GM19239 (cell line): ENCODE results near the gene DGKA.
"Not testable (repeated sequence)": the region's sequence is repeated elsewhere in the genome, so short reads cannot be mapped to it uniquely, and the experiment has no call there.

Source experiments
- DNase-seq: peaks from one replicate; pipeline ENCODE4 v3.0.0; 2011; ENCODE audit warnings: low spot score; ENCODE audit not compliant: insufficient read length
- FAIRE-seq: peaks from 2 replicates; lab custom pipeline; 2011; peaks lifted over from hg19 to GRCh38; lab: Jason Lieb, UNC

DGKA gene

DNA sequence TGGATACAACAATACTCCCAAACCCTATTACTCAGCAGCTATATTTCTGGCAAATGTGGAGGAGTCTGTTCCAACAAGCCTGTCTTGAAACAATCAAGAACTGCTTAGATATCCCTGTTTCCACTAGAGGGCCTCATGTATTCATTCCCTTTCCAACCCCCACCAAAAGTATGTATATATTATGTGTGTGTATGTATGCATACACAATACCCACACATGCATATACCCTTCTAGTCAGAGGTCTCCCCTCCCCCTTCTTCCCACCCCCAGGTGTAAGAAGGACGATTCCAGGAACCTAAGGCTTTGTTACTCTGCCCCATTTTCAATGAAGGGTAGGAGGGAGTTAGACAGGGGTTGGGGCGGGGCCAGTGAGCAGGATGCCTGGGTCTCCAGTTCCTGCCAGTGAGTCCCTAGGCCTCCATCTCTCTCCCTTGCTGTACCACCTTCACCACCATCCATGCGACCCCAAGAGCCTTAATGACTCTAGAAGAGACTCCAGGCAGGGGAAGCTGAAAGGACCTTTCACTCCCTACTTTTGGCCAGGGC lies at the start of gene DGKA:
DGKA (plus strand) TSS at position 392 of the 546 bp plus-strand sequence. CDS start 5,342 bp downstream, outside the sequence.
- FAIRE-seq (peak; percentile 78), DNase-seq (peak; percentile 61)

DNA sequence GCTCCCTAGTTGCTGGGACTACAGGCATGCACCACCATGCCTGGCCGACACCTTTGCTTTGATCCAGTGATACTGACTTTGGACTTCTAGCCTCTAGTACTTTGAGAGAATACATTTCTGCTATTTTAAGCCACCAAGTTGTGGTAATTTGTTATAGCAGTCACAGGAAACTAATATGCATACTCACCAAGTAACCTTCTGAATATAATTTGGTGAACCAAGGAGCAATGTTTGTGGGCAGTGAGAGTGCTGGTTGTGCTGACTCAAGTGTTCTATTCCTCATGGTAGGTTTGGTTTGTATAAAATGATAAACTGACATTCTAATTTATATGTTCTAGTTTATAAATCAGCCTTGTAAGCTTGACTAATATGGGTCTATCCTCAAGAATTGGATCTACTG lies 45.8 kb upstream of the DGKA start:
- FAIRE-seq (no peak), DNase-seq (no peak)

DNA sequence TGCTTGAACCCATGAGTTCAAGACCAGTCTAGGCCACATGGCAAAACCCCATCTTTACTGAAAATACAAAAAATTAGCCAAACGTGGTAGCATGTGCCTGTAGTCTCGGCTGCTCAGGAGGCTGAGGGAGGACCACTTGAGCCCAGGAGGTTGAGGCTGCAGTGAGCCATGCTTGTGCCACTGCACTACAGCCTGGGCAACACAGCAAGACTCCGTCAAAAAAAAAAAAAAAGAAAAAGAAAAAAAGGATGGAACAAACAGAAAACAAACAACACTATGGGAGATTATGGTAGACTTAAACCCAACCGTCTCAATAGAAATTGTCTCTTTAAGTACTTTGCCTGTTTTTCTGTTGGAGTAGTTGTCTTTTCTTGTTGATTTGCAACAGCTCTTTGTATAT lies 39.7 kb upstream of the DGKA start:
- DNase-seq = no peak
- FAIRE-seq = no peak

- FAIRE-seq (no peak), DNase-seq (no peak)
Observed at GRCh38 chr12:55893723-55894122, 37.2 kb upstream of the DGKA start.

DNA sequence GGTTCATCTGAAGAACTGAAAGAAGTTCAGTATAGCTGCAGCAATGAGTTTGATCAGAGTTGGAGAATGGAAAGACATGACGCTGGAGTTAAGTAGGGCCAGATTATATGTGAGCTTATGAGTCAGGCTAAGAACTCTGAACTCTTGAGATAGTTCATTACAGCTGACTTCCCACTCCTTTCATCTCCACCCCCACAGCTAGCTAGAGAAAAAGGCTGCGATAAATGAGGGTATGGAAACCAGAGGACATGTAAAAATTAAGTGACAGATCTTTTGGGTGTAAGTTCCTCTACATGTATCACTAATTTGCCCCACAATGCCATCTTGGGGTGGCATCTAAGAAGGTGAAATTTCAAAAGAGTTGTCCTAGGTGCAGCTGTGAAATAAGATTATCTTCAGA lies 31.9 kb upstream of the DGKA start:
- no peak for FAIRE-seq
- DNase-seq = no peak

GRCh38 chr12:55901881-55902490 lies 29.0 kb upstream of the DGKA start:
- no peak for DNase-seq

DNA sequence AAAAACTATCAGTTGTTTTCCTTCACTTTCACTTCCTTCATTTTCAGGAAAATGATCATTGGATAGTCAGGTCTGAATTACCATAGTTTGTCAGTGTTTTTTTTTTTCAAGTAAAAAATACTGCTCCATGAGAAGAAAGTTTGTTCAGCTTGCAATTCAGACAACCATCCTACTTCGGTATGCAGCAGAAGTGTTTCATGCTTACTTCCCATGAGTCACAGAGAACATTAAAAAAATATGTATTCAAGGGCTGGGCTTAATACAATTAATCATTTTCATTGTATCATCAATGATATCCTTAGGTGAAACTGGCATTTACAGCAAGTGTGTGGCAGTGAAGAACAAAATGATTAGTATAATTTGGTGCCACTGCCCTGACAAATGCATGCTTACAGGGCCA lies 24.9 kb upstream of the DGKA start:
- FAIRE-seq (no peak), DNase-seq (no peak)

More at GRCh38 chr12:55901881-55902490, 29.0 kb upstream of the DGKA start:
- FAIRE-seq = no peak

- FAIRE-seq = no peak
- no peak for DNase-seq
Observed at GRCh38 chr12:55908726-55909512, 22.0 kb upstream of the DGKA start.

GRCh38 chr12:55909513-55909884 lies 21.5 kb upstream of the DGKA start:
- FAIRE-seq = no peak
- DNase-seq = no peak

GRCh38 chr12:55912908-55913307 lies 18.1 kb upstream of the DGKA start:
- DNase-seq = no peak
- FAIRE-seq = no peak

- DNase-seq (no peak), FAIRE-seq (no peak)
Observed at GRCh38 chr12:55915482-55915859, 15.5 kb upstream of the DGKA start.

DNA sequence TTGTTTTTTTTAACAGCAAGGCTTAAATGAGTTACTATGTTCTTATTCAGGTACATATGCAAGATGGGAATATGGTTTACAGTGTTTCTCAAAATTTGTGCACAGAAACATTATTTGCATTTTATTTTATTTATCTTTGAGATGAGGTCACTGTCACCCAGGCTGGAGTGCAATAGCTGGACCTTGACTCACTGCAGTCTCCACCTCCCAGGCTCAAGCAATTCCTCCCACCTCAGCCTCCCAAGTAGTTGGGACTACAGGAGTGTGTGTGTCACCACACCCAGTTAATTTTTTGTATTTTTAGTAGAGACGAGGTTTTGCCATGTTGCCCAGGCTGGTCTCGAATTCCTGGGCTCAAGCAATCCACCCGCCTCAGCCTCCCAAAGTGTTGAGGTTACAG lies 11.9 kb upstream of the DGKA start:
- FAIRE-seq, DNase-seq: not testable (repeated sequence)

DNA sequence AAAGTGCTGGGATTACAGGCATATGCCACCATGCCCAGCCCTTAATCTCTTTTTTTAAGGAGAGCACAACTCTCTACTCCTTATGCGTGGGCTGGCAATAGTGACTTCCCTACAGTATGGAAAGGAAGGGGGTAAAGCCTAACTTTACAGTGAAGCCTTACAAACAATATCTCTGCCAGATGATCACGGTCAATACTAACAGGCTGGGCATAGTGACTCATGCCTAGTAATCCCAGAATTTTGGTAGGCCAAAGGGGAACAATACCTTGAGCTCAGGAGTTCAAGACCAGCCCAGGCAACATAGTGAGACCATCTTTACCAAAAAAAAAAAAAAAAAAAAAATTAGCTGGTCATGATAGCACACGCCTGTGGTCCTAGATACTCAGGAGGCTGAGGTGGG lies 8.8 kb upstream of the DGKA start:
- no peak for FAIRE-seq
- no peak for DNase-seq

- not testable (repeated sequence) for FAIRE-seq, DNase-seq
Observed at GRCh38 chr12:55923648-55924047, 7.3 kb upstream of the DGKA start.

DNA sequence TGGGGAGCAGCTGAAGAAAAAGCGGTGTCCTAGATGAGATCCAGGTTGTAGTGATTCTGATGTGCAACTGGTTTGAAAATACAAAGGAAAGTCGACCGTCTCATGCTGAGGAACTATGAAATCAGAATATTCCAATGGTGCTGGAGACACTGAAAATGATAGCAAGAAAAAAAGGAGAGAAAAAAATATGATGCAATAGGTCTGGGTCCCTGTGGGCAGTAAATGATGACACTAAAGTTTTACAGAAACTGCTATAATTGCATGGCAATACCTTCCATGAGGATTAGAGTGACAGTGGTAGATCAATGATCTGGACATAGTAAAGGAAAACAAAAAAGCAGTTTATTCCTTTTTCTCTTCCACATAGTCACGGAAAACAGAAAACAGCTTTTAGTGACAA lies 5.6 kb upstream of the DGKA start:
- FAIRE-seq (no peak), DNase-seq (no peak)

DNA sequence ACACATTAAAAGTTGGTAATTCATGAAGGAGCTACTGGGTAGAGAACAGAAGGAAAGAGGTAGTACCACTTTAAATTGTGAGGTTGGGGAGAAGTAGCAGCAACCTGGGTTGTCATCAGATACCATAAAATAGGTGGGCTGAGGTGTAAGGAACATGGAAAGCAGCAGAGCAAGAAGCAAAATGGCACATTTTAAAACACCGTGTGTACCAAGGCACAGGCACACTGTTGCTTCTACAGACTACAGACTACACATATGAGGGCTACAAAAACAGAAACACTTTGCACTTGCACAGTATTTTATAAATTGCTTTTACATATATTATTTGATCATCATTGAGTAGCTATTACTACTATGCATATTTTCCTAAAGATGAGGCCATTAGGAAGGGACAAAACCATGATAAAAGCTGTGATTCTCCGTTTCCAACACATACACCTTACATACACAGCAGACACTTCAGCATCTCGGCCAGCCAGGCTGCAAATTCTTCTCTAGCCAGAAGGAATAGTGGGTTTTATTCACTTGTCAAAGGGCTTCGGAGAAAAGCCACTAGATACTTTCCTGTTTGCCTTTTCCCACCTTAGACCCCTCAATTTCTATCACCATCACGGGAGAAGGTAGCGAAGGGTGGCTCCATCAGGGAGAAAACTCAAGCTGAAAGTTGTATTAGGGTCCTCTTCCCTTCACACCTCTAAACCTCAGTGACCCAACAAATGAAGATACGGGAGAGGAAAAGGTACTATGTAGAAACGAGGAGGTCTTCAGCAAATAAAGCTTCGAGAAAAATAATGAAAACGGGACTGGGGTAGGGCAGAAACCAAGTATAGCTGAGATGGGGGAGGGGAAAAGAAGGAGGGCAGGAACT lies 4.9 kb upstream of the DGKA start:
- DNase-seq = no peak

GRCh38 chr12:55926738-55927587 lies 4.0 kb upstream of the DGKA start:
- peak; percentile 83 for FAIRE-seq
- DNase-seq = peak; percentile 76

More for the DNA sequence above, 4.9 kb upstream of the DGKA start:
- no peak for FAIRE-seq

GRCh38 chr12:55927588-55928502 lies 3.1 kb upstream of the DGKA start, which contains the start of gene PYM1:
TSS of gene PYM1 (minus strand) at chr12:55927894. CDS start at chr12:55927761, 133 bp downstream.
- FAIRE-seq (peak; percentile 81), DNase-seq (peak; percentile 41)
